Peyer's patch (tissue), 4 donors: ENCODE measurements around the gene MTHFS. TPM values are rescaled to one million over a fixed set of nuclear protein-coding genes. Genes with fewer than 3 reads are reported as not detected.

Source experiments
- DNase-seq, 3 donors: peaks; one replicate each; pipeline ENCODE4 v3.0.0-alpha.2; 2017 to 2019
- H3K27ac ChIP-seq, 4 donors: fragments of 200-600 bp; sonication (generic); one replicate each; pipeline ENCODE4 v1.5.1; 2016 to 2019
- H3K27me3 ChIP-seq, 2 donors: fragments of 200-600 bp; sonication (generic); one replicate each; pipeline ENCODE4 v1.5.1; 2019
- H3K36me3 ChIP-seq, 3 donors: fragments of 200-600 bp; sonication (generic); one replicate each; pipeline ENCODE4 v1.5.1; 2016 to 2019
- H3K4me1 ChIP-seq, 4 donors: fragments of 200-600 bp; sonication (generic); one replicate each; pipeline ENCODE4 v1.5.1; 2016 to 2019
- H3K4me3 ChIP-seq, 4 donors: fragments of 200-600 bp; sonication (generic); 1 replicate in 3 of 4; 2 replicates in 1 of 4; pipeline ENCODE4 v1.5.1; 2016 to 2019; ENCODE audit warnings: mild to moderate bottlenecking in 1 of 4
- H3K9me3 ChIP-seq, 4 donors: fragments of 200-600 bp; sonication (generic); one replicate each; pipeline ENCODE4 v1.5.1; 2016 to 2019; ENCODE audit warnings: mild to moderate bottlenecking in 1 of 4
- POLR2A ChIP-seq, 2 donors: fragments of 450-650 bp; IDR thresholded peaks; one replicate each; pipeline ENCODE4 v1.5.1; 2017; ENCODE audit warnings: antibody characterized with exemption in 2 of 2, mild to moderate bottlenecking in 2 of 2, moderate library complexity in 2 of 2
- total RNA-seq, 4 donors: library from RNA; depleted of rRNA; stranded (reverse); fragments of >200 nt; gene quantifications; one replicate each; pipeline ENCODE4 v1.1.0, GENCODE V29; 2016
- TF ChIP-seq, protein P1 (sequence below), 6 experiments: fragments of 450-650 bp in 4 of 6; fragments of 200-600 bp in 2 of 6; sonication (generic) in 1 of 6; IDR thresholded peaks; one replicate each; pipeline ENCODE4 v1.5.1; 2017 to 2019; ENCODE audit warnings: antibody characterized with exemption in 6 of 6, mild to moderate bottlenecking in 3 of 6, moderate library complexity in 1 of 6

MTHFS gene
- total RNA-seq, 4 donors from 2014 or later, result 26.7 to 49.9 (median 29.8) TPM; not detected in 1

DNA sequence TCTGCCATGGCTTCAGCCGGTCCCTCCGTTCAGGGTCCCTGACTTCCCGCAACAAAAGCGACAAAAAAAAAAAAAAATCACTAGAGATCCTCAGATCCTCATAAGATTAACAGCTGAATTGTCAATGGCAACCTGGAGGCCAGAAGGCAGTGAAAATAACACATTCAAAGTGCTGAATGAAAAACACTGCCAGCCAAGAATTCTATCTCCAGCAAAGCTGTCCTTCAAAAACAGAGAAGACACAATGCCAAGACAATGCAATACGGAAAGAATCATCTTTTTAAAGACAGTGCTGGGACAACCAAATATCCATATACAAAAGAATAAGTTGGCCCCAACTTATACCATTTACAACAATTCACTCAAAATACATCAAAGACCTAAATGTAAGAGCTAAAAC lies 21.6 kb downstream of the MTHFS start:
- DNase-seq, result no peak
- Histone ChIP-seq H3K27ac (no peak overlapping the region), H3K4me1 (no peaks in the 10 kb centered on the region), H3K4me3 (no peak overlapping the region), H3K36me3 (peaks cover 0 to 56% (median 3%) of the 10 kb centered on the region in 3 donors), H3K9me3 (peaks cover 0 to 20% (median 11%) of the 10 kb centered on the region in 4 donors), H3K27me3 (no peaks in the 10 kb centered on the region)
- TF ChIP-seq, protein P1, sequence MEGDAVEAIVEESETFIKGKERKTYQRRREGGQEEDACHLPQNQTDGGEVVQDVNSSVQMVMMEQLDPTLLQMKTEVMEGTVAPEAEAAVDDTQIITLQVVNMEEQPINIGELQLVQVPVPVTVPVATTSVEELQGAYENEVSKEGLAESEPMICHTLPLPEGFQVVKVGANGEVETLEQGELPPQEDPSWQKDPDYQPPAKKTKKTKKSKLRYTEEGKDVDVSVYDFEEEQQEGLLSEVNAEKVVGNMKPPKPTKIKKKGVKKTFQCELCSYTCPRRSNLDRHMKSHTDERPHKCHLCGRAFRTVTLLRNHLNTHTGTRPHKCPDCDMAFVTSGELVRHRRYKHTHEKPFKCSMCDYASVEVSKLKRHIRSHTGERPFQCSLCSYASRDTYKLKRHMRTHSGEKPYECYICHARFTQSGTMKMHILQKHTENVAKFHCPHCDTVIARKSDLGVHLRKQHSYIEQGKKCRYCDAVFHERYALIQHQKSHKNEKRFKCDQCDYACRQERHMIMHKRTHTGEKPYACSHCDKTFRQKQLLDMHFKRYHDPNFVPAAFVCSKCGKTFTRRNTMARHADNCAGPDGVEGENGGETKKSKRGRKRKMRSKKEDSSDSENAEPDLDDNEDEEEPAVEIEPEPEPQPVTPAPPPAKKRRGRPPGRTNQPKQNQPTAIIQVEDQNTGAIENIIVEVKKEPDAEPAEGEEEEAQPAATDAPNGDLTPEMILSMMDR (IDR thresholded peaks at IDR 0.05), result no peak
- no peak for TF ChIP-seq POLR2A (IDR thresholded peaks at IDR 0.05)

DNA sequence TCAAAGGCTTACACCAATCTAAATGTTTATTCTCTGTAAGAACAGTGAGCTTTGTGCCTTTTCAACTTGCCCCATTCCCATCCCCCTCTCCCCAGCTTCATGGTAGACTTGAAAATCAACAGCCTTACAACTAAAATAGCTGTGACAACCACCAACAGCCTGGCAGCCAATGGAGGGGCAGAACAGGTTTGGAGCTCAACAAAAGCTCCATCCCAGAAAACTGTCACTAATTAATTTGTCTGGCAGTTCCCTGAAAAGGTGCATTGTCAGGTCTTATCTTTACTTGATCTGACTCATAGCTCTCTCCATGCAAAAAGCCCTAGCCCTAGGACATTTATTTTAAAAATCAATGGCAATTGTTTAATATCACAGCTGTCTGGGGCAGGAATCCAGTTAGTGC lies 22.6 kb downstream of the MTHFS start:
- H3K4me1 ChIP-seq, result no peaks in the 10 kb centered on the region
- peaks cover 0 to 20% (median 11%) of the 10 kb centered on the region in 4 donors for H3K9me3 ChIP-seq
- H3K27ac ChIP-seq, result no peak overlapping the region
- TF ChIP-seq, protein P1 (IDR thresholded peaks at IDR 0.05), result no peak
- no peak for TF ChIP-seq POLR2A (IDR thresholded peaks at IDR 0.05)
- H3K4me3 ChIP-seq, result no peak overlapping the region
- H3K27me3 ChIP-seq, result no peaks in the 10 kb centered on the region
- DNase-seq, result no peak
- H3K36me3 ChIP-seq, result peaks cover 0 to 47% (median 3%) of the 10 kb centered on the region in 3 donors

DNA sequence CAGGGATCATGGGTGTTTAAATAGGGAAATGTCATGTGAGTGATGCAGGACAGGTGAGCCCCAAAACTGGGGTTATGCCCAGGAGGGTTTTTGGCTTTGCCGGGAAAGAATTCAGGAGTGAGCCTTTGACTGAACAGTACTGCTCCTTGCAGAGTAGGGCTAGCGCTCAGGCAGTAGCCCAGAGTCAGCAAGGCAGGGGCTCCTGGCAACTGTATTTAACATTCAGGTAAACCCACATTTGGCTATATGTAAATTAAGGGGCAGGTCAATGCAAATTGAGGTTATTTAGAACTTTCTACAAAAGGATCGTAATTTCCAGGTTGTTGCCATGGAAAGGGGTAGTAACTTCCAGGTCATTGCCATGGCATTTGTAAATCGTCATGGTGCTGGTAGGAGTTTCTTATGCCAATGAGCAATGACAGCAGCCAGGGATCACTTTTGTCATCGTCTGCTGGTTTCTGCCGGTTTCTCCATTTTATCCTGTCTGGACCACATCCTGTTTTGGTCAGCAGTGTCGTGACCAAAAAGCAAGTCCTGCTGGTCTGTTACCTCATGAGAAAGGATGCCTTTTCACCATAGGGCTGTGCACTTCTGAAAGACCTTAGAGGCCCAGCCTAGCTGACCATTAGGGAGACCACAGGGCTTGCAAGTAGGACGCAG lies 24.3 kb downstream of the MTHFS start:
- Histone ChIP-seq H3K9me3 (peaks cover 0 to 13% (median 5%) of the 10 kb centered on the region in 4 donors), H3K36me3 (peaks cover 0 to 39% (median 0%) of the 10 kb centered on the region in 3 donors), H3K4me3 (no peak overlapping the region), H3K4me1 (no peaks in the 10 kb centered on the region), H3K27me3 (no peaks in the 10 kb centered on the region), H3K27ac (no peak overlapping the region)
- TF ChIP-seq POLR2A (IDR thresholded peaks at IDR 0.05), result no peak
- TF ChIP-seq, protein P1 (IDR thresholded peaks at IDR 0.05), result no peak
- DNase-seq, result peak in 1 of 3 donors; percentile 47

DNA sequence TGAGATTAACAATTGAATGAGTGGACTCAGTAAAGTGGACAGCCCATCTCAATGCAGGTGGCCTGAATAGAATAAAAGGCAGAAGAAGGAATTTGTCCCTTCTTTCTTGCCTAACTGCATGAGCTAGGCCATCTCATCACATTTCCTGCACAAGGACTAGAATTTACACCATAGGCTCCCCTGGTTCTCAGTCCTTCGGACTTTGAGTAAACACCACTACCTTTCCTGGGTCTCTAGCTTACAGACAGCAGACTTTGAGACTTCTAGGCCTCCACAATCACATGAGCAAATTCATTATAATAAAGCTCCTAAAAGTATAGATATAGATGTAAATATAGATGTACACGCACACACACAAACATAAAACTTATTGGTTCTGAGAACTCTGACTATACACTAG lies 28.3 kb downstream of the MTHFS start:
- H3K27ac ChIP-seq, result no peak overlapping the region
- peaks cover 0 to 23% (median 0%) of the 10 kb centered on the region in 3 donors for H3K36me3 ChIP-seq
- TF ChIP-seq POLR2A (IDR thresholded peaks at IDR 0.05), result no peak
- TF ChIP-seq, protein P1 (IDR thresholded peaks at IDR 0.05), result no peak
- H3K4me1 ChIP-seq, result no peaks in the 10 kb centered on the region
- no peaks in the 10 kb centered on the region for H3K27me3 ChIP-seq
- H3K4me3 ChIP-seq, result no peak overlapping the region
- no peaks in the 10 kb centered on the region for H3K9me3 ChIP-seq
- DNase-seq, result no peak

DNA sequence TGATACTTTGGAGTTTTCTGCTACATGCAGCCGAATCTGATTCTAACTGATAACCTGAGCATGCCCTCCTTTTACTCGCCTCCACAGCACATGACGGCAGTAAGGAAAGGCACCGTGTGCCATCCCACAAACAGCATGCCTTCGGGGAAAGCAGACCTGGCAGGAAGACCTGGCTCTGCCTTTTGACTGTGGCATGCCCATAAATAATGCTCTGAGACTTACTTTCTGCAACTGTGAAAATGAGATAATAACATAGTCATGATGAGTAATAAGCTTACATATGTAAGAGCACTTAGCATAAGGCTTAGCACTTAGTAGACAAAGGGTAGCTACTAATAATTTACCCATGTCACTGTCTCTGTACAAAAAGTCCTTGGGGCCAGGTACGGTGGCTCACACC lies 32.9 kb downstream of the MTHFS start:
- TF ChIP-seq POLR2A (IDR thresholded peaks at IDR 0.05), result no peak
- TF ChIP-seq, protein P1 (IDR thresholded peaks at IDR 0.05), result no peak
- no peak for DNase-seq
- Histone ChIP-seq H3K27ac (no peak overlapping the region), H3K4me3 (no peak overlapping the region), H3K4me1 (peaks cover 0 to 10% (median 0%) of the 10 kb centered on the region in 4 donors), H3K27me3 (no peaks in the 10 kb centered on the region), H3K9me3 (no peaks in the 10 kb centered on the region), H3K36me3 (peaks cover 0 to 7% (median 0%) of the 10 kb centered on the region in 3 donors)
